Astrocyte (in vitro differentiated cells and primary cell): ENCODE results near the gene ISLR.

Experiments used
- EZH2 ChIP-seq: IDR thresholded peaks from 2 replicates; pipeline ENCODE4 v1.6.1; 2012; ENCODE audit warnings: mild to moderate bottlenecking, low read length, inconsistent platforms; ENCODE audit not compliant: insufficient read depth
- TF ChIP-seq, protein P1 (sequence below): IDR thresholded peaks from 2 replicates; pipeline ENCODE4 v1.5.1; 2011; ENCODE audit warnings: low read depth, mild to moderate bottlenecking, inconsistent platforms, low read length, moderate library complexity; ENCODE audit not compliant: insufficient read depth

DNA sequence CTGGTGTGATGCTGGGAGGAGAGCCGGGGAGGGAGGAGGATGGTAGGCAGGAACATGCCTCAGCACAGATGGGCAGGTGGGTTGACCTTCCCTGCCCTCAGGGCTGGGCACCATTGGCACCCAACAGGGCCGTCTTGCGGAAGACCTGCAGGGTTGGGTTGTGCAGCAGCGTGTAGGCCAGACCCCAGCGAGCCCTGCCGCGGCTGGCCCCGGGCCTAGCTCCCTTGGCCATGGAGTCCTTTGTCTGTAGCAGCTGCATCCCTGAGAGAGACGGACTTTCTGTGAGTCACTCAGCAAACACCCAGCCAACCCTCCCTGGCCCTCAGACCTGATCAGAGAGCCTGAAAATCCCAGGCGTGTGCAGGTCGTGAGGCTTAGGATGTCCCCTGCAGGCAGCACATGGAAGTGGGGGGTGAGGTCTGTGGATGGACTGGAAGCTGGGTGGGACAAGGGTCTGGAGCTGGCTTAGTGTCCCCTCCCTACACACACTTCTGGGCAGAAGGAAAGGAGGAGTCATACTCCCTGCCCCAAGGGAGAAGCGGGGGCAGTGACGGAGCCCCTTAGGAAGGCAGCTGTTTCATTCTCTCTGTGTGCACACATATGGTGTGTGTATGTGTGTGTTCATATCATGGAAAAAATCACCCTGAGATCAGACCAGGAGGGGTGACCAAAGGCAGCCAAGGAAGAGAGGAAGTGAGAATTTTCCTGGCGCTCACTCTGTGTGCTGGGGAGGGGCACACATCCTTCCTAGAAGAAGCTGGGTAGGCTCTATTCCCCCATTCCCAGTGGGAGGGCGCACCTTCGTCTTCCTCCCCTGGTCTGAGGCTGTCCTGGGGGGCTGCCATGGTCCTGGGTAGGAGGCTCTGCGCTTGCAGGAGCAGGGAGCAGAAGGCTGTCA is 6.7 kb downstream of the ISLR start:
- TF ChIP-seq, protein P1, sequence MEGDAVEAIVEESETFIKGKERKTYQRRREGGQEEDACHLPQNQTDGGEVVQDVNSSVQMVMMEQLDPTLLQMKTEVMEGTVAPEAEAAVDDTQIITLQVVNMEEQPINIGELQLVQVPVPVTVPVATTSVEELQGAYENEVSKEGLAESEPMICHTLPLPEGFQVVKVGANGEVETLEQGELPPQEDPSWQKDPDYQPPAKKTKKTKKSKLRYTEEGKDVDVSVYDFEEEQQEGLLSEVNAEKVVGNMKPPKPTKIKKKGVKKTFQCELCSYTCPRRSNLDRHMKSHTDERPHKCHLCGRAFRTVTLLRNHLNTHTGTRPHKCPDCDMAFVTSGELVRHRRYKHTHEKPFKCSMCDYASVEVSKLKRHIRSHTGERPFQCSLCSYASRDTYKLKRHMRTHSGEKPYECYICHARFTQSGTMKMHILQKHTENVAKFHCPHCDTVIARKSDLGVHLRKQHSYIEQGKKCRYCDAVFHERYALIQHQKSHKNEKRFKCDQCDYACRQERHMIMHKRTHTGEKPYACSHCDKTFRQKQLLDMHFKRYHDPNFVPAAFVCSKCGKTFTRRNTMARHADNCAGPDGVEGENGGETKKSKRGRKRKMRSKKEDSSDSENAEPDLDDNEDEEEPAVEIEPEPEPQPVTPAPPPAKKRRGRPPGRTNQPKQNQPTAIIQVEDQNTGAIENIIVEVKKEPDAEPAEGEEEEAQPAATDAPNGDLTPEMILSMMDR = no peak
- TF ChIP-seq EZH2 = no peak
